ENCODE measurements around the gene NAGLU.

DNA sequence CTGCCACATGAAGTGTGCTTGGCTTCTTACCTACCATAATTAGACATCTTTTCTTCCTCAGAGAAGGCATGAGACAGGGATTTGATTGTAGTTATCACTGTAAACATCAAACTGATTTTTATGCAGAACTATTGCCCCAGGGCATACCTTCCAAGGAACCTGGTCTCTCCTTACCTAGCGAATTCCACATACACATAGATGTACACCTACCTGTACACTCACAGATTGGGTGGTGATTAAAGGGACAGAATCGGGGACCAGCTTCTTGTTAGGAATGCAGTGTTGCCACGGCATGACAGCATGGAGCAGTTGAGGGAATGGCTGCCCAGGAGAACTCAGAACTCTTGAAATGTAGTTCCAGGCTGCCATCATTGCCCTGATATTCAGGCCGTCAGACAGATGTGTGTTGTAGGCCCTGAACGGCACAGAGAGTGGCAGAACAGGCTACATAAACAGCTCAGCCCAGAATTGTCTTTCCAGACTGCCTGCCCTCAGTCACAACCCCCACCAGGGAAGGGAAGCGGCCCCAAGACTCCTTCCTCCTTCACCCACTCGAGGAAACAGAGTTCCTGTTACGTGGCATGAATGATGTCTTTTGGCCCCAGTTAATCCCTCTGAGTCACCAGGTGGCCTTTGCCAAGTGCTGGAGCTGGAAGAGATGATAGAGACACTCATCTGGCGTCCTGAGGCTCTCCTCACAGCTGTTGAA is 17.8 kb upstream of the NAGLU start:
- TF ChIP-seq EZH2 (IDR thresholded peaks at IDR 0.05; ENCODE audit: insufficient read depth, poor library complexity, severe bottlenecking) (no peak), EZH2phosphoT487 (IDR thresholded peaks at IDR 0.05; ENCODE audit: insufficient read depth, low read depth) (no peak)

Data from GM23248 (cell line).